ENCODE data around the gene WWC2.

- TF ChIP-seq, protein P1, sequence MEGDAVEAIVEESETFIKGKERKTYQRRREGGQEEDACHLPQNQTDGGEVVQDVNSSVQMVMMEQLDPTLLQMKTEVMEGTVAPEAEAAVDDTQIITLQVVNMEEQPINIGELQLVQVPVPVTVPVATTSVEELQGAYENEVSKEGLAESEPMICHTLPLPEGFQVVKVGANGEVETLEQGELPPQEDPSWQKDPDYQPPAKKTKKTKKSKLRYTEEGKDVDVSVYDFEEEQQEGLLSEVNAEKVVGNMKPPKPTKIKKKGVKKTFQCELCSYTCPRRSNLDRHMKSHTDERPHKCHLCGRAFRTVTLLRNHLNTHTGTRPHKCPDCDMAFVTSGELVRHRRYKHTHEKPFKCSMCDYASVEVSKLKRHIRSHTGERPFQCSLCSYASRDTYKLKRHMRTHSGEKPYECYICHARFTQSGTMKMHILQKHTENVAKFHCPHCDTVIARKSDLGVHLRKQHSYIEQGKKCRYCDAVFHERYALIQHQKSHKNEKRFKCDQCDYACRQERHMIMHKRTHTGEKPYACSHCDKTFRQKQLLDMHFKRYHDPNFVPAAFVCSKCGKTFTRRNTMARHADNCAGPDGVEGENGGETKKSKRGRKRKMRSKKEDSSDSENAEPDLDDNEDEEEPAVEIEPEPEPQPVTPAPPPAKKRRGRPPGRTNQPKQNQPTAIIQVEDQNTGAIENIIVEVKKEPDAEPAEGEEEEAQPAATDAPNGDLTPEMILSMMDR (IDR thresholded peaks at IDR 0.05), result no peak
- no peak for TF ChIP-seq POLR2A (IDR thresholded peaks at IDR 0.05)
Measured at GRCh38 chr4:183333983-183334382, 234.9 kb downstream of the WWC2 start.
